GM04504 (cell line): ENCODE measurements around the gene THADA.

ENCODE experiments used
- DNase-seq: peaks from one replicate; pipeline ENCODE4 v3.0.0-alpha.2; 2012; ENCODE audit warnings: low read depth

Gene THADA

DNA sequence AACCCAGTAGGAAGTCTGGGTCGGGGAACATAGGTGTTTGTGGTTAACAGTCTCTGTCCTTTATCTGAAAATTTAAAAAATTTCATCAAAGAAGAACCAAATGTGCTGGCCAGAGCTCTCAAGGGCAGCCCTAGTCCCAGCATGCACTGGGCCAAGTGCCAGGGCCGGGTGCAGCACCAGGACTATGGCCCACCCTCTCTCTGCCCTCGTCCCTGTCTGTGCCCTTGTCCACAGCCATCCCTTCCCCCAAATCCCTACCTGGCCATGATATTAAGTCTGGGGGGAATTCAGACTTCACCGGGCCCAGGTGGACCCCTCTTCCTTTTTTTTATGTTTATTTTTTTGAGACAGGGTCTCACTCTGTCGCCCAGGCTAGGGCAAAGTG lies 355.1 kb downstream of the THADA start:
- no peak for DNase-seq

DNA sequence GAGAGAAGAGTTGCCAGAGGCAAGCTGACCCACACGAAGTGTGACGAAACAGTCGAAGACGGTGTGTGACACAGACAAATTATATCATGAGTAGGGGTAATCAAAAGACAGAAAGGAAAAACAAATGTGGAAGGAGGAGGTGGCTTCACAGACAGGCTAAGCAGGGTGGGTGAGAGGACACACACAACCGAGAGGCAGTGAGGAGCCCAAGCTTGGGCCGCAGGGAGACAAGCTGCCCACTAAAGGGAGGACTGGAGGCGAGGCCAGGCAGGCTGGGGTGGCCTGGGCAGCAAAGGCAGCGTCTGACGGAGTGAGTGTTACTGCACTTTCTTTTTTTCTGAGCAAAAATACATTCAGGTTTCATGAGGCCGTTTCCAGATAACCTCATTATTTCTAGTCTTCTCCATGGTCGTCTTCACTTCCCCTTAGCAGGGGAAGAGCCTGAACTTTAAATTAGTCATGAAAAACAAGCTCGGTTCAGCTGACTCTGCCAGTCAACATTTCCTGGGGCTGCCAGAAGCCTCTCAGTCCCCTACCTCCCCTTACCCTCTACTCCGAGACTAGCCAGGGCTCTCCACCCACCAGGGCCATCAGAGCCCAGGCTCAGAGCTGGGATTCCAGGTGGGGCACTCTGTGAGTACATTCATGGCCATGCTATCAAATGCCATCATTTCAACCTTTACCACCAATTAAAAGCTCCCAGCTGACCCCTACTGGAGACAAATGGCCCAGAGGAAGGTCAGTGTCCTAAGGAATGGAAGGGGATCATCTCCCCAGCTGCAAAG lies 355.7 kb downstream of the THADA start:
- DNase-seq = no peak

DNA sequence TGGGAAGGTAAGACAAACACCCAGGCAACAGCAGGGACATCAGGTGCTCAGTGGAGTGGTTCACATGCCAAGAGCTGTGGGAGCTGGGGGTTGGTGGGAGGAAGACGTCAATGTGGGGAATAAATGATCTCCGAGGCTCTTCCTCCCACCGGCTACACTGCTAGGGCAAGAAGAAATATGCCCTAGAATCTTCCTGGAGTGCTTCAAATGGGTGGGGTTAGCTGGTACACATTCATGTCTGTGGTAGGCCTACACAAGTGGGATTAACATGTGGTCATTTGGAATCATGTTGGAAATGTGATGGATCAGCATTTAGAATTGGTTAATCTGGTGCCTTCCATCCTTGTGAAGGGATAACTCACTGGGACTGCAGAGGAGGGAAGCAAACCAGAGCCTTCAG lies 357.0 kb downstream of the THADA start:
- DNase-seq = no peak

DNA sequence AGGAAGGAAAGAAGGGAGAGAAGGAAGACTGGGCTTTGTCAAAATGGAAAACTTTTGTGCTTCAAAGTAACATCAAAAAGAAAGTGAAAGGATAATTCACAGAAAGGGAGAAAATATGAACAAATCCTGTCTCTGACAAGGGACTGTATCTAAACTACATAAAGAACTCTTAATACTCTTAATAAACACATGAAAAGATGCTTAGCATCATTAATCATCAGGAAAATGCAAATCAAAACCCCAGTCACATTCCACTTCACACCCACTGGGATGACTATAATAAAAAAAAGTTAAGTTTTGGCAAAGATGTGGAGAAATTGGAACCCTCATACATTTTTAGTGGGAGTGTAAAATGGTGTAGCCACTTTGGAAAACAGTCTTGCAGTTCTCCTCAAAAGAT lies 357.7 kb downstream of the THADA start:
- DNase-seq = no peak

DNA sequence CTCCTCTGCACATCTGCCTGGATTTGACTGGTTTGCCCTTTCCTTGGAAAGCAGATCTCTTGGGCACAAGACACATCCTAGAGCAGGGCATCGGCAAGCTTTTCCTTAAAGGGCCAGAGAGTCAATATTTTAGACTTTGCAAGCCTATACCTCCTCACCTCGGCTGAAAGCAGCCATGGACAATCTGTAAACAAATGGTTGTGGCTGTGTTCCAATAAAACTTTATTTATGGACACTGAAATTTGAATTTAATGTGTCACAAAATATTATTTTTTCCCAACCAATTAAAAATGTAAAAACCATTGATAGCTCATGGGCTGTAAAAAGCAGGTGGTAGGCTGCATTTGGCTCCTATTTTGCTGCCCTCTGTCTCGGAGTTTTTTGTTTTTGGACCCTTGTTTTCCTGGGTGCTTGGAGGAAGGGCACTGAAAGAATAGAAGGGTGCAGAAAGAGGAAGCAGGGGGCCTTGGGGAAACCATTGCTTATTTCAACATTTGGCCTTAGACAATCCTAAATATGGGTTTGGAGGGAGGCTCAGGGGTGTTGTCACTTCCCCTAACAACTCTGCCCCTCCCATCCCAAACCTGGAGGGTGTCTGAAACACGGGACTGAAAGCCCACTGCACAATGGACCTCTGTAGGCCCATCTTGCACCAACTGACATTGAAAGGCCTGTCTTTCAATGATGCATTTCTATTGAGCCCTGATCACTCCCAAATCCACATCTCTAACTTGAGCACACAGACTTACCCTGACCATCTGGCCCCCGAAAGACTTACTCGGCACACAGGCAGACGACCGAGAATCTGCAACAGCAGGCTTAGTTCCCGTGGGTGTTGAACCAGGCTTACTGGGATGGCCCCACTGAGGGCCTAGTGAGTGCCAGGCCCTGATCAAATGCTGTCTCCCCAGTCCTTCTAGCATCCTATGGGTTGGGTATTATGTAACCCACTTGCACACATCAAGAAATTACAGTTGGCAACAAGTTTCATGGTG lies 362.3 kb downstream of the THADA start:
- no peak for DNase-seq

DNA sequence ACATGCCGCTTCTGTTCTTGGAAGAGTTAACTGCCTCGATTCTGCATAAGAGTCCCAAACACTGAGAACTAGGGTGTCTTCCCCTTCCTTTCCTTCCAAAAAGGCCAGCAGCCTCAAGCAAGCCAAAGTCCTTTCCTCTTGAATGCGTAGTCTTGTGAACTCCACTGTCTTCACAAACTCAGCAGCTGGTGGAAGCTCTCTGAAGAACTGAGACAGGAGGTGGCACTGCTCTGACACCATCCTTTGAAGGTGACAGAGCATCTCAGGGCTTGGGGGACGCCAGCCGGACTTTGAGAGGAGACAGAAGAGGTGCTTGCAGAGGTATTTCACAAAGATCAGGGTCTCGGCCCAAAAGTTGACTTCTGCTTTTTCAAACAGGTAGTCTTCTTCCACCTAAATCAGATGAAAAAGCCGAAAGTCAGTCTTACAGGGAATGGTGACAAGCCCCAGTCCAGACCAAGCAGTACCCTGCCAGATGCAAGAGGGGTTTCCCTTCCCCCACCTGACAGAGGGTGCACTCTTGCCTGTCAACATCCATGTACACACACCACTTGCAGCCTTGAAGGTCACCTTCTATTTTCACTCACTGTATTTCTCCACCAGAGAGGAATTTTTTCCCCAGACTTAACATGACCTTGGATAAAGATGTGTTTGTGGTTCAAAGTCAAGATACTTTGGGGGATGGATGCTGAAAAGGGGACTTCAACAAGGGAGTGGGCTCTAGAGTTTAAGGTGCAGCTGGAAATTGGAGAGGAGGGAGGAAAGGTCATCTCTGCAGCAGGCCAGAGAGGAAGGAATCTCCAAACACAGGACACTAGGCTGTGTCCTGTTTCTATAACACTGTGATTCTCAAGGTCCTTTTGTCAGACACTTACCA lies 364.6 kb downstream of the THADA start:
- no peak for DNase-seq

DNA sequence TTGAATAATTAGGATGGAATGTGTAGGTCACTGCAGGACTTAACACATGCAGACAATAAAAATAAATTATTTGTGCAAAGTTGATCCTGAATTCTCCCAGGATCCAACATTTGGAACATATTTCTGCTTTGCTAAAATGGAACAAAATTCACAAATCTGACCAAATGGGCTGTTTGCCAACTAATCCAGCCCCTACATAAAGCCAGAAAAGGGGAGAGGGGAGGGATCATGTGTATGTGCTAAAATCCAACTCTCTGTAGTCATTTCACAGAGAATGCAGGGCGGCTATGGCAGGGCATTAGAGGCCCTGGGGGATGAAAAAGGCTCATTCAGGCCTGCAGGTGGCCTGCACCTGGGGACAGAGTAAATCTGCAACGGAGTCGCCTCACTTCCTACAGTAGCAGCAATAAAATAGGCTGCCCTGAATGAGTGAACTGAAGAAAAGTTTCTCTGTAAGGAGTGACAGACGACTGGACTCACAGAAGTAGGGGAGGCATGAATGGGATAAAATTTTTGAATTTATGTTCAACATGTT lies 365.4 kb downstream of the THADA start:
- no peak for DNase-seq

DNA sequence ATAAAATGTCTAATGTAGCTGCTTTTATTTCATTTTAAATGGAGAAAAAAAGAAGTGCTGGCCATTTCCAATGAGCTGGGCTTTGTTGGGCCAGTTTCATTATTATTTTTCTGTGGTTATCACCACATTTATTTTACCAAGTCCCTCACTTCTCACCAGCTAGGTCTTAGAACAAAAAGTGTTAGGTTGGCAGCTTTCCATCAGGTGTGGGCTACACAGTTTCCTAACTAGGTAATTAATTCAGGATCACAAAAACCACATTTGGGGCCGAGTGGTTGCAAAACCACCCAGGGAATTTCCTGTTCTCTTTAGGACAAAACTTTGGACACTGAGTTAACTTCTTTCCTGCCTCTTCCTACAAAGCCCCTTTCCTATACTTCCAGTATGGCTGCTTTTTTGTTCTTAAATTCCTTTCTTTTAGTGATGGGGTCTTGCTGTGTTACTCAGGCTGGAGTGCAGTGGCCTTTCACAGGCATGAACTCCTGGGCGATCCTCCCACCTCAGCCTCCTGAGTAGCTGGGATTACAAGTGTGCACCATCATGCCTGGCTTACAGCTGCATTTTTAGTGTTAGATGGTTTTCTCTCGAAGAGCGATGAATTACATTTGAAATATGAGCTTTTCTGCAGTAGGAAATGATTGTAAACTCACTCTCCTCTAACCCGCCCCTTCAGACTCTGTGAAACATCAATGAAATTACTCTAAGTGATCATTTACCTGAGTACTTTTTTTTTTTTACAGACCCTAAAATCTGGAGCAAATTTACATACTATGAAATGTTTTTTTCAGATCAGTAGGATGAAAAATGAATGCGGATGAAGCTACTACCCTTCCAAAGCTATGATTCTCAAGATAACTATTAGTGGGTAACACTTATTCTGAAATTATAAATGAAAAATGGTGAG lies 366.8 kb downstream of the THADA start:
- DNase-seq = no peak

DNA sequence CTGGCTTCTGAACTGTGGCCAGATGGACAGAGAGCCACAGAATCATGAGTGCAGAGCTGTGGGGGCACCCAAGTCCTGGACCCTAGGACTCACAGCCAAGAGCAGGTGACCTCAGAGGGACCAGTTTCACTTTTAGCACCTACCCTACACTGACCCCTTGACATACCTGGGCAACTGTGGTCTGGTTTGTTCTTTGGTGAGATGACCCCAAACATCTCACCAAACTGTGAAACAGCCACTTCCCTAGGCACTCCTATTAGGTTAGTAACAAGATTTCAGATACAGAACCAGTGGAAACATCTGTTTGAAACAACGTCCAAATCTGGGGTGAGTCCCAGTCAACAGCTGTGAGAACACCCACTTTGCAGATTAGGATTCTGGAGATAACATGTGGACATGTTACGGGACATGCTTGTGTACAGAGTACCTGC lies 367.5 kb downstream of the THADA start:
- no peak for DNase-seq

DNA sequence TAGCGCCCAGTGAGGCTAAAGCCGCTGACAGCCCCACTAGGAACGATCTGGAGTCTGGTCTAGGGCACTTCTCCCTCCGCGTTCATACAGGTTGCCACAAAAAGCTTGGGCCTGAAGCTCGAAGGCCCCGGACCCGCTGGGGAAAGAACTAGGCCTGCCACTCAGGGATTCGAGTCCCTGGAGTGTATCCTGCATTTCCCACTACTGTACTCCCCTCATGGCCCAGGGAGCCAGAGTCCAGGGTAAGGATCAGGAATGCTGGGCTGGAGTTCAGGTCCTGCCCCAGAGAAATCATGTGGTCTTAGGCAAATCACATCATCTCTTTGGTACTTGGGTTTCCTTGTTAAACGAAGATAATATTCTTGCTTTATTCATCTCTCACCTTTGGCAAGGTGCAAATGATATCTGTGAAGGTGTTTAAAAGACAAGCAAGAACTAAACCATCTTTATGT lies 368.0 kb downstream of the THADA start:
- DNase-seq = no peak

DNA sequence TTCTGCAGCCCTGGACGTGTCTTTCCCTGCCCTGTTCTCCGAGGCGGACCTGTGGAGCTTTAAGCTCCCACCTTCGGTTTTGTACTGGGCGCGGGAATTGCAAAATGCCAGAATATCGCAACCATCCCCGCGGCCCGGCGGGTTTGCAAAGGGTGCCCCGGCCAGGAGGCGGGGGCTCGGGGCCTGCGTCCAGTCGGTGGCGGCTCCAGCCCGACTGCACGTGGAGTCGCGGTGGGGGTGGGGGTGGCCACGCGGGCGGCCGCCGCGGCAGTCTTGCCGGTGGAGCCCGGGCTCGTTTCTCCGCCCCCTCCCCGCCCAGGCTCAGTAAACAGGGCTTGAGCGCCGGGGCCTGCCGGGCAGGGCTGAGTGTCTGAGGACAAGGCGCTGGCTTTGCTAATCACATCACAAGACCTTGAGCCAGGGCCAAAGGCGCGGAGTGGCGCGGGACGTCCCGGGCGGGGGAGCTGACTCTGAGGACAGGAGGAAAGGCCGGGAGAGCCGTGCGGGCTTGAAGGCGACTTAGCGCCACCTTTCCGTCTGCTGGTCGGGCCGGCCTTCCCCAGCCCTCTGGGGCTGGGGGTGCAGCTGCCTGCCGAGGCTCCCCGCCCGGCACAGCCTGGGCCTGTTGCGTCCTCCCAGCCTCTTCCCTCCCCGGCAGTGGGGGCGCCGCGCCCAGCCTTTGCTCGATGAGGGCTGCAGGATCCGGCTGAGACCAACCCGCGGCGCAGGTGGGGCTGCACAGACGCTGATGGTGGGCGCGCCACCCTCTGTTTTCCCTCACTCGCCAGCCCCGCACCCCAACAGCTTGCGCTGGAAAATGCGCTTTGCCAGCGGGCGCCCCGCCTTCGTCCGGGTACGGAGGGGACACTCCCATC lies 368.6 kb downstream of the THADA start:
- no peak for DNase-seq

DNA sequence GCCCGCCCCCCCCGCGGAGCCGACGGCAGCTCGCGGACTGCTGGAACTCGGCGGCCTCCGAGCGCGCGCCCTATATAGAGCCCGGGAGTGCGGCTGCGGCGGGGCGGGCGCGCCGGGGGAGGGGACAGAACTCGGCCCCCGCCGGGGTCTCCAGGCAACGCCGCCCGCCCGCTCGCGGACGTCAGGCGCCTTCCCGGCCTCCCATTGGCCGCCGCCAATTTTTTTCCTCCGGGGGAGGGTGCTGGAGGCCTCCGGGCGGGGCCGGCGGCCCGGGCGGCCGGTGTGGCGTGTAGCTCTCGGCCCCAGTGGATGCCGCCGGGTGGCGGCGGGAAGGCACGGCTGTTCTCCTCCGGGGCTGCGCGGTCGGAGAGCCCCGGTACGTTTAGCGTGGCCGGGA lies 369.3 kb downstream of the THADA start, which contains the start of gene ZFP36L2:
TSS of gene ZFP36L2 (minus strand) at position 49 of the 397 bp plus-strand sequence. CDS start 291 bp downstream, outside the sequence.
- peak; percentile 94 for DNase-seq

DNA sequence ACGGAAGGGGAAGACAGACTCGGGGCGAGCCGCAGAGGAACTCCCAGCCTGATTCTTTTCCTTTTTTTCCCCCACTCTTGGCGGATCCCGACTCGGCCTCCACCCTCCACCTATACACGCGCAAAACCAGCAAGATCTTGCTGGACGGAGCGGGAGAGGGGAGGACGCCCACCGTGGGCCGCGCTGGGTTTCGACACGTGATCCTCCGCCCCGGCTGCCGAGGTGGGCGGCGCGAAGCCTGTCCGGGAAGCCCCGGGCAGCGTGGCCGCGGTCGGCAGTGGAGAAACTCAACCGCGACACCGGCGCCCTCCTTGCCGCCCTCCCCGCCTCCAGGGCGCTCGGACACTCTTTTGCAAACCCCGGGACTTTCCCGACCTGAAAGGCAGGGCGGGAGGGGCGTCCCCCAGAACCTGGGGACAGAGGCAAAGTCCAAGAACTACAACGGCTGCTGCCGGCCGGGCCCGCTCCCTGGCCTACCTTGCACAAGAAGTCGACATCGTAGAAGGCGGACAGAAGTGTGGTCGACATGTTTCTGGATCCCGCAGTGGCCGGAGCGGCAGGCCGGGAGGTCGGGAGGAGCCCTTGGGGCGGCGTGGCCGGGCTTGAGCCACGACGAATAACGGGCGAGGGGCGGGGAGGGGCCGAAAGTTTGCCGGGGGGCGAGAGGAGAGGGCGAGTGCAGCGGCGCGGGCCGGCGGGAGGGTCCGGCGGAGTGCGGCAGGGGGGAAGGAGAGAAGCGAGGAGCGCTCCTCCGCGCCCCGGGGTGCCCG lies 369.9 kb downstream of the THADA start:
- no peak for DNase-seq

DNA sequence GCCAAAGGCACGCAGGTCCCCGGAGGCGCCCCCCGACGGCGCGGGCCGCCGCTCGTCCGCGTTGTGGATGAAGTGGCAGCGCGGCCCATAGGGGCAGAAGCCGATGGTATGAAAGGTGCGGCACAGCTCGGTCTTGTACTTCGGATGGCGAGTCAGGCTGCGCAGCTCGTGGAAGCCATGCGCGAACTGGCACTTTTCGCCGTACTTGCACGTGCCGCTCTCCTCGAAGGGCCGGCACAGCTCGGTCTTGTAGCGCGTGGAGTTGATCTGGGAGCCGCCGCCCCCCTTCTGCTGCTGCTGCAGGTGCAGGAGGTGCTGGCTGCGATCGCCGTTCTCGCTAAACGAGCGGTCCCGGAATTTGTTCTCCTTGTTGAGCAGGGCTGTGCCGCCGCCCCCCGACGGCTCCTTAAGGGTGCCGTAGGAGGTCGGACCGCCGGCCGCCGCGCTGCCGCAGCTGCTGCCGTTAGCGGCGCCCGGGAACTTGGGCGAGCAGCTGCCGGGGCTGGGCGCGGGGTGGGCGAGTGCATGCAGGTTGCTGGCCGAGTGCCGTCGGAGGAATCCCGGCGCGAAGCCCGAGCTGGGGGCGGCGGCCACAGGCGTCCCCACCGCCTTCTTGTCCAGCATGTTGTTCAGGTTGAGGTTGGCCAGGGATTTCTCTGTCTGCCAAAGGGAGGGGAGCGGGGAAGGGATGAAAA lies 370.6 kb downstream of the THADA start:
- DNase-seq = no peak

DNA sequence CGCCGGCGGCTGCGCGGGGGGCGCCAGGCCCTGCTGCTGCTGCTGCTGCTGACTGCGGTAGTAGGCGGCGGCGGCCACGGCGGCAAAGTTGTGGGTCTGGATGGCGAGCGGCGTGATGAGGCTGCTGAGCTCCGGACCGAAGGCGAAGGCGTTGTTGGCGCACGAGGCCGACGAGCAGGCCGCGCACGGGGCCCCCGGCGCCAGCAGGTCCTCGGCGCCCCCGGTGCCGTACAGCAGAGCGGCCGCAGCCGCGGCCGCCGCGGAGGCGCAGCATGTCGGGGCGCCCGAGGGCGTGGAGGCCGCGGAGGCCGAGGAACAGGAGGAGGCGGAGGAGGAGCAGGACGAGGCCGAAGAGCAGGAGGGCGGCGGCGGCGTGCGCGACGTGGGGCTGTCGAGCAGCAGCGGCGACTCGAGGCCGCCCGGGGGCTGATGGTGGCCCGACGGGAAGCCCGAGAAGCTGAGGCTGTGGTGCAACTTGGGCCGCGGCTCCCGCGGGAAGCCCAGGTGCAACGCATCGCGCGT lies 371.2 kb downstream of the THADA start:
- DNase-seq = no peak

DNA sequence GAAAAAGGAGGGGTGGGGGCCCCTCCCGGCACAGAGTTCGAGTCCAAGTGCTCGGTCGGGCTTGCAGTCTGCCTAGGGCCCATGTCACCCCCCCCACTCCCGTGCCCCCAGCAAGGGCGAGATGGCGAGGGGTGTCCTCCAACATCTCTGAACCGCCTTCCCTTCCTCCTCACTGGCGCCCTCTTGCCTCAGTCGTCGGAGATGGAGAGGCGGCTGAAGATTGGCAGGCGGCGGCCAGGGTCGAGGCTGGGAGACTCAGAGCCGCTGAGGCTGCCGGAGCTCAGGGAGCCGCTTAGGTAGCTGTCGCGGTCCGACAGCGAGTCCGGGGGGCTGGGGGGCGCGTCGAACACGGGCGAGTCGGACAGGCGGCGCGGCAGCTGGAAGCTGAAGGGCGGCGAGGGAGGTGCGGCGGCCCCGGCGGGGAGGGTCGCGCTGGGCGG lies 371.7 kb downstream of the THADA start:
- peak; percentile 52 for DNase-seq

DNA sequence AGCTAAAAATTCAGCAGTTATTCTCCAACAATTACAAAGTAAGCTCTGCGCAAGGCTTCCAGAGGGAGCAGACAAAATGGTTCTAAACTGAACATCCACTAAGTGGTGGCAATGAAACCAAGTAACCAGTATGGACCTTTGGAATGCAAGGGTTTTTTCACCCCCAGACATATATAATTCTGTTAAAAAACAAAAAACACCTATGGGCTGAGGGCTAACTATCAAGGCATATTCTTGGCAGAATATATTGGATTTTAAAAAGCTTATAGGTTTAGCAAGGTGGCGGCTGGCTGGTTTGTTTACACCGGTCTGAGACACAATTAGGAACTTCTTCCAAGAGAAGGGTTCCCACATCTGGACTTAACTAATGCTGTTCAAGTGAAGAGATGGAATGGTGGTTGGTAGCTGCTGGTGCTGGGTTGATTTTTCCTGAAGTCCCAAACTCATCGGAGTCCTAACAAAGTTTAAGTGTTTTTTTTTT lies 372.3 kb downstream of the THADA start:
- DNase-seq = no peak
